ENCODE data around the gene ATP6AP2. TPM values are rescaled to one million over a fixed set of nuclear protein-coding genes. Genes with fewer than 3 reads are reported as not detected.

Gene ATP6AP2
- total RNA-seq, 1 experiment from 2014 or later: 62.0 TPM

DNA sequence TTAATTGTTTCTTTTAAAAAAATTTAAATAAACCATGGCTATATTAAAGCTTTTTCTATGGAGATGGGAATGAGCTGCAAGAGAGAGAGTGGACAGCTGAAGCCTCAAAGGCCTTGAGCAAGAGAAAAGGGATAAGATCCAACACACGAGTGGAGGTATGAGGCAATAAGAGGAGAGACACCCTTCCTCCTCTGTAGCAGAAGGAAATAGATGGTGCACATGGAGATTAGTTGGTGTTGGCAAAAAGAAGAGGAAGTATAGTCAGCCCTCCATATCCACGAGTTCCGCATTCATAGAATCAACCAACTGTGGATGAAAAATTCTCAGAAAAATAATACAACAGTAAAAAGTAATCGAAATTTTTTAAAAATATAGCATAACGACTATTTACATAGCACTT lies 63.4 kb downstream of the ATP6AP2 start:
- Histone ChIP-seq H3K27me3 (ENCODE audit: insufficient read depth, low read length) (no peaks in the 10 kb centered on the region), H3K9me3 (ENCODE audit: control insufficient read depth in 1 of 2, insufficient read depth in 1 of 2, low read depth in 1 of 2, low read length in 2 of 2) (no peaks in the 10 kb centered on the region), H3K4me1 (ENCODE audit: control insufficient read depth in 1 of 2, insufficient read depth in 2 of 2, low read length in 2 of 2) (peaks cover 4 to 10% of the 10 kb centered on the region in 2 experiments; a peak in 2 of 4 replicates), H3K79me2 (ENCODE audit: insufficient read depth, low read length) (peaks cover 27% of the 10 kb centered on the region), H3K4me3 (replicated peaks in 1 of 2; ENCODE audit: low read depth in 1 of 2, low read length in 2 of 2) (no peak overlapping the region), H3K9me2 (ENCODE audit: insufficient read depth) (no peaks in the 10 kb centered on the region), H3K9ac (ENCODE audit: low read length) (no peak overlapping the region), H4K20me1 (ENCODE audit: insufficient read depth) (no peaks in the 10 kb centered on the region), H2AFZ (ENCODE audit: low read depth, low read length, poor library complexity, severe bottlenecking) (no peak overlapping the region), H3K4me2 (ENCODE audit: low read length) (no peak overlapping the region), H3K27ac (ENCODE audit: low read depth, low read length) (no peak overlapping the region), H3K36me3 (ENCODE audit: control insufficient read depth in 1 of 2, insufficient read depth in 2 of 2, low read length in 2 of 2) (no peaks in the 10 kb centered on the region)
- ChIA-PET RAD21 (ENCODE audit: low non-redundant PET in 1 of 2, low total read pairs in 2 of 2, uncharacterized antibody in 2 of 2, unreplicated experiment in 2 of 2) (no interaction called here), CTCF (no interaction called here), POLR2A (no interaction called here)
- intact Hi-C loops (cut with micrococcal nuclease): no loop called here
- DNase-seq (ENCODE audit: low read depth, low spot score) (no peak), ATAC-seq (no peak)
- no peak for TF ChIP-seq SP1 (IDR thresholded peaks at IDR 0.05; ENCODE audit: low read depth)
- TF ChIP-seq EGR1 (IDR thresholded peaks at IDR 0.05; ENCODE audit: low read depth): no peak
- TF ChIP-seq, protein P1, sequence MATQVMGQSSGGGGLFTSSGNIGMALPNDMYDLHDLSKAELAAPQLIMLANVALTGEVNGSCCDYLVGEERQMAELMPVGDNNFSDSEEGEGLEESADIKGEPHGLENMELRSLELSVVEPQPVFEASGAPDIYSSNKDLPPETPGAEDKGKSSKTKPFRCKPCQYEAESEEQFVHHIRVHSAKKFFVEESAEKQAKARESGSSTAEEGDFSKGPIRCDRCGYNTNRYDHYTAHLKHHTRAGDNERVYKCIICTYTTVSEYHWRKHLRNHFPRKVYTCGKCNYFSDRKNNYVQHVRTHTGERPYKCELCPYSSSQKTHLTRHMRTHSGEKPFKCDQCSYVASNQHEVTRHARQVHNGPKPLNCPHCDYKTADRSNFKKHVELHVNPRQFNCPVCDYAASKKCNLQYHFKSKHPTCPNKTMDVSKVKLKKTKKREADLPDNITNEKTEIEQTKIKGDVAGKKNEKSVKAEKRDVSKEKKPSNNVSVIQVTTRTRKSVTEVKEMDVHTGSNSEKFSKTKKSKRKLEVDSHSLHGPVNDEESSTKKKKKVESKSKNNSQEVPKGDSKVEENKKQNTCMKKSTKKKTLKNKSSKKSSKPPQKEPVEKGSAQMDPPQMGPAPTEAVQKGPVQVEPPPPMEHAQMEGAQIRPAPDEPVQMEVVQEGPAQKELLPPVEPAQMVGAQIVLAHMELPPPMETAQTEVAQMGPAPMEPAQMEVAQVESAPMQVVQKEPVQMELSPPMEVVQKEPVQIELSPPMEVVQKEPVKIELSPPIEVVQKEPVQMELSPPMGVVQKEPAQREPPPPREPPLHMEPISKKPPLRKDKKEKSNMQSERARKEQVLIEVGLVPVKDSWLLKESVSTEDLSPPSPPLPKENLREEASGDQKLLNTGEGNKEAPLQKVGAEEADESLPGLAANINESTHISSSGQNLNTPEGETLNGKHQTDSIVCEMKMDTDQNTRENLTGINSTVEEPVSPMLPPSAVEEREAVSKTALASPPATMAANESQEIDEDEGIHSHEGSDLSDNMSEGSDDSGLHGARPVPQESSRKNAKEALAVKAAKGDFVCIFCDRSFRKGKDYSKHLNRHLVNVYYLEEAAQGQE (IDR thresholded peaks at IDR 0.05; ENCODE audit: low read depth): no peak
- no peak for TF ChIP-seq ZFX (IDR thresholded peaks at IDR 0.05)
- TF ChIP-seq RAD21 (IDR thresholded peaks at IDR 0.05; ENCODE audit: low read depth): no peak
- TF ChIP-seq SRF (IDR thresholded peaks at IDR 0.05; ENCODE audit: low read depth): no peak
- no peak for TF ChIP-seq ELF1 (IDR thresholded peaks at IDR 0.05; ENCODE audit: borderline replicate concordance, low read depth)
- TF ChIP-seq CBX3 (IDR thresholded peaks at IDR 0.05; ENCODE audit: low read depth): no peak
- TF ChIP-seq ATF3 (IDR thresholded peaks at IDR 0.05): no peak
- TF ChIP-seq SIN3A (IDR thresholded peaks at IDR 0.05; ENCODE audit: low read depth): no peak
- TF ChIP-seq EZH2 (IDR thresholded peaks at IDR 0.05): no peak
- TF ChIP-seq MAX (IDR thresholded peaks at IDR 0.05): no peak
- no peak for TF ChIP-seq JUND (IDR thresholded peaks at IDR 0.05)
- no peak for TF ChIP-seq YY1 (IDR thresholded peaks at IDR 0.05; ENCODE audit: extremely low read depth, insufficient replicate concordance, low read depth, low read length)
- TF ChIP-seq ZNF274 (IDR thresholded peaks at IDR 0.05; ENCODE audit: low read depth, low read length): no peak
- no peak for TF ChIP-seq ZBTB33 (IDR thresholded peaks at IDR 0.05; ENCODE audit: extremely low read depth, insufficient replicate concordance, low read length)
- no TSS peak for BruUV-seq (replicated peaks)

Measured in HCT116 (cell line).